Activated naive CD8-positive, alpha-beta T cell treated with anti-CD3 and anti-CD28 coated beads, Interleukin-2, amount 10 ng/mL, durations not matched to agents 7 days and 5 days (primary cell): Measurements from ENCODE around the gene RBFOX1. TPM values are rescaled to one million over a fixed set of nuclear protein-coding genes. Genes with fewer than 3 reads are reported as not detected.

ENCODE experiments used
- ATAC-seq: fragments of 150-1000 bp; cut with Tn5 transposase; one replicate; pipeline ENCODE4 v1.10.0; 2021; ENCODE audit warnings: low read depth, moderate library complexity
- POLR2A ChIA-PET: fragments of 350-600 bp; sonication (Branson Sonifier 250); formaldehyde crosslinking; loops from one replicate; lab custom pipeline; 2021; ENCODE audit warnings: antibody characterized with exemption; lab: Charles Lee
- DNase-seq: peaks from one replicate; pipeline ENCODE4 v3.0.0; 2021
- H3K27ac Mint-ChIP-seq: one replicate; pipeline ENCODE4 v1.8.0; 2022; ENCODE audit warnings: mild to moderate bottlenecking, mixed read lengths
- H3K27me3 Mint-ChIP-seq: one replicate; pipeline ENCODE4 v1.8.0; 2022; ENCODE audit warnings: mild to moderate bottlenecking, moderate library complexity, mixed read lengths
- H3K36me3 Mint-ChIP-seq: one replicate; pipeline ENCODE4 v1.8.0; 2021; ENCODE audit warnings: mild to moderate bottlenecking, mixed read lengths
- H3K4me1 Mint-ChIP-seq: one replicate; pipeline ENCODE4 v1.8.0; 2021; ENCODE audit warnings: mixed read lengths
- H3K4me3 Mint-ChIP-seq: one replicate; pipeline ENCODE4 v1.8.0; 2022; ENCODE audit warnings: mild to moderate bottlenecking, moderate library complexity, mixed read lengths
- H3K9me3 Mint-ChIP-seq: one replicate; pipeline ENCODE4 v1.8.0; 2021; ENCODE audit warnings: mixed read lengths
- total RNA-seq, 2 experiments: library from RNA; stranded (reverse); gene quantifications; one replicate each; pipeline ENCODE4 v1.2.3, GENCODE V29; 2021

The RBFOX1 gene
- total RNA-seq, 2 experiments from 2014 or later: not detected

GRCh38 chr16:7449306-7449705, 116.7 kb downstream of the RBFOX1 start:
- Mint-ChIP-seq H3K9me3 (peaks cover 12% of the 10 kb centered on the region), H3K4me1 (no peaks in the 10 kb centered on the region), H3K36me3 (no peaks in the 10 kb centered on the region), H3K4me3 (no peak overlapping the region), H3K27ac (no peak overlapping the region), H3K27me3 (no peaks in the 10 kb centered on the region)
- no peak for DNase-seq
- ATAC-seq: no peak
- POLR2A ChIA-PET: no interaction called here

GRCh38 chr16:7449808-7450207, 117.2 kb downstream of the RBFOX1 start:
- POLR2A ChIA-PET: no interaction called here
- Mint-ChIP-seq H3K9me3 (peaks cover 14% of the 10 kb centered on the region), H3K27me3 (no peaks in the 10 kb centered on the region), H3K4me1 (no peaks in the 10 kb centered on the region), H3K27ac (no peak overlapping the region), H3K36me3 (no peaks in the 10 kb centered on the region), H3K4me3 (no peak overlapping the region)
- DNase-seq: no peak
- no peak for ATAC-seq

GRCh38 chr16:7450440-7450839, 117.8 kb downstream of the RBFOX1 start:
- Mint-ChIP-seq H3K4me1 (no peaks in the 10 kb centered on the region), H3K9me3 (peaks cover 14% of the 10 kb centered on the region), H3K4me3 (no peak overlapping the region), H3K27me3 (no peaks in the 10 kb centered on the region), H3K27ac (no peak overlapping the region), H3K36me3 (no peaks in the 10 kb centered on the region)
- ATAC-seq: no peak
- DNase-seq: no peak
- POLR2A ChIA-PET: no interaction called here

GRCh38 chr16:7452090-7452489, 119.4 kb downstream of the RBFOX1 start:
- H3K4me3 Mint-ChIP-seq: no peak overlapping the region
- H3K4me1 Mint-ChIP-seq: no peaks in the 10 kb centered on the region
- no peak for DNase-seq
- ATAC-seq: no peak
- H3K27me3 Mint-ChIP-seq: no peaks in the 10 kb centered on the region
- H3K9me3 Mint-ChIP-seq: peaks cover 17% of the 10 kb centered on the region
- H3K27ac Mint-ChIP-seq: no peak overlapping the region
- POLR2A ChIA-PET: no interaction called here
- no peaks in the 10 kb centered on the region for H3K36me3 Mint-ChIP-seq

GRCh38 chr16:7456211-7456610, 123.6 kb downstream of the RBFOX1 start:
- H3K36me3 Mint-ChIP-seq: no peaks in the 10 kb centered on the region
- DNase-seq: no peak
- no peak for ATAC-seq
- no peaks in the 10 kb centered on the region for H3K4me1 Mint-ChIP-seq
- POLR2A ChIA-PET: no interaction called here
- no peak overlapping the region for H3K4me3 Mint-ChIP-seq
- no peak overlapping the region for H3K27ac Mint-ChIP-seq
- H3K9me3 Mint-ChIP-seq: peaks cover 18% of the 10 kb centered on the region
- no peaks in the 10 kb centered on the region for H3K27me3 Mint-ChIP-seq

- peaks cover 17% of the 10 kb centered on the region for H3K9me3 Mint-ChIP-seq
- no peak for ATAC-seq
- POLR2A ChIA-PET: no interaction called here
- no peaks in the 10 kb centered on the region for H3K27me3 Mint-ChIP-seq
- no peaks in the 10 kb centered on the region for H3K4me1 Mint-ChIP-seq
- H3K27ac Mint-ChIP-seq: no peak overlapping the region
- H3K4me3 Mint-ChIP-seq: no peak overlapping the region
- no peaks in the 10 kb centered on the region for H3K36me3 Mint-ChIP-seq
- DNase-seq: no peak
These were observed 125.5 kb downstream of the RBFOX1 start for GRCh38 chr16:7458144-7458543.

GRCh38 chr16:7470344-7470743, 137.7 kb downstream of the RBFOX1 start:
- H3K9me3 Mint-ChIP-seq: peaks cover 11% of the 10 kb centered on the region
- no peak for DNase-seq
- POLR2A ChIA-PET: no interaction called here
- H3K4me1 Mint-ChIP-seq: no peaks in the 10 kb centered on the region
- no peak for ATAC-seq
- H3K36me3 Mint-ChIP-seq: no peaks in the 10 kb centered on the region
- no peak overlapping the region for H3K27ac Mint-ChIP-seq
- H3K4me3 Mint-ChIP-seq: no peak overlapping the region
- no peaks in the 10 kb centered on the region for H3K27me3 Mint-ChIP-seq

GRCh38 chr16:7471268-7471667, 138.6 kb downstream of the RBFOX1 start:
- no peak for ATAC-seq
- POLR2A ChIA-PET: no interaction called here
- no peaks in the 10 kb centered on the region for H3K36me3 Mint-ChIP-seq
- H3K4me3 Mint-ChIP-seq: no peak overlapping the region
- H3K27me3 Mint-ChIP-seq: no peaks in the 10 kb centered on the region
- no peak for DNase-seq
- no peak overlapping the region for H3K27ac Mint-ChIP-seq
- no peaks in the 10 kb centered on the region for H3K4me1 Mint-ChIP-seq
- H3K9me3 Mint-ChIP-seq: peaks cover 11% of the 10 kb centered on the region

- ATAC-seq: no peak
- POLR2A ChIA-PET: no interaction called here
These were observed 149.4 kb downstream of the RBFOX1 start for GRCh38 chr16:7482032-7482431.

GRCh38 chr16:7482596-7483290, 150.1 kb downstream of the RBFOX1 start:
- no peak overlapping the region for H3K27ac Mint-ChIP-seq
- no peaks in the 10 kb centered on the region for H3K4me1 Mint-ChIP-seq
- H3K4me3 Mint-ChIP-seq: no peak overlapping the region
- H3K27me3 Mint-ChIP-seq: no peaks in the 10 kb centered on the region
- H3K9me3 Mint-ChIP-seq: peaks cover 6% of the 10 kb centered on the region
- H3K36me3 Mint-ChIP-seq: no peaks in the 10 kb centered on the region
- DNase-seq (no peak), ATAC-seq (no peak)
- POLR2A ChIA-PET: no interaction called here

More at GRCh38 chr16:7482032-7482431, 149.4 kb downstream of the RBFOX1 start:
- Mint-ChIP-seq H3K27ac (no peak overlapping the region), H3K9me3 (peaks cover 1% of the 10 kb centered on the region), H3K27me3 (no peaks in the 10 kb centered on the region), H3K36me3 (no peaks in the 10 kb centered on the region), H3K4me3 (no peak overlapping the region), H3K4me1 (no peaks in the 10 kb centered on the region)
- DNase-seq: no peak

- no peak overlapping the region for H3K27ac Mint-ChIP-seq
- no peaks in the 10 kb centered on the region for H3K36me3 Mint-ChIP-seq
- H3K4me3 Mint-ChIP-seq: no peak overlapping the region
- no peaks in the 10 kb centered on the region for H3K4me1 Mint-ChIP-seq
- no peaks in the 10 kb centered on the region for H3K27me3 Mint-ChIP-seq
- DNase-seq (no peak), ATAC-seq (no peak)
- POLR2A ChIA-PET: no interaction called here
- H3K9me3 Mint-ChIP-seq: peaks cover 4% of the 10 kb centered on the region
These were observed 155.1 kb downstream of the RBFOX1 start for GRCh38 chr16:7487574-7488323.

GRCh38 chr16:7492122-7492521, 159.5 kb downstream of the RBFOX1 start:
- no peak for DNase-seq

GRCh38 chr16:7493133-7493532, 160.5 kb downstream of the RBFOX1 start:
- Mint-ChIP-seq H3K4me1 (no peaks in the 10 kb centered on the region), H3K4me3 (no peak overlapping the region), H3K36me3 (no peaks in the 10 kb centered on the region), H3K27ac (no peak overlapping the region), H3K9me3 (peaks cover 9% of the 10 kb centered on the region), H3K27me3 (no peaks in the 10 kb centered on the region)
- no peak for DNase-seq
- ATAC-seq: no peak
- POLR2A ChIA-PET: no interaction called here

More at GRCh38 chr16:7492122-7492521, 159.5 kb downstream of the RBFOX1 start:
- Mint-ChIP-seq H3K4me3 (no peak overlapping the region), H3K4me1 (no peaks in the 10 kb centered on the region), H3K27me3 (no peaks in the 10 kb centered on the region), H3K9me3 (peaks cover 11% of the 10 kb centered on the region), H3K27ac (no peak overlapping the region), H3K36me3 (no peaks in the 10 kb centered on the region)
- POLR2A ChIA-PET: no interaction called here
- no peak for ATAC-seq

- ATAC-seq (no peak), DNase-seq (no peak)
- no peaks in the 10 kb centered on the region for H3K27me3 Mint-ChIP-seq
- POLR2A ChIA-PET: no interaction called here
- no peaks in the 10 kb centered on the region for H3K4me1 Mint-ChIP-seq
- no peaks in the 10 kb centered on the region for H3K36me3 Mint-ChIP-seq
- H3K27ac Mint-ChIP-seq: no peak overlapping the region
- H3K9me3 Mint-ChIP-seq: peaks cover 12% of the 10 kb centered on the region
- no peak overlapping the region for H3K4me3 Mint-ChIP-seq
These were observed 165.0 kb downstream of the RBFOX1 start for GRCh38 chr16:7497691-7498090.
